AG09309 (cell line): Measurements from ENCODE around the gene EYA4.
"Not testable (repeated sequence)": the region's sequence is repeated elsewhere in the genome, so short reads cannot be mapped to it uniquely, and the experiment has no call there.

Source experiments
- DNase-seq: peaks from one replicate; pipeline ENCODE4 v3.0.0-alpha.2; 2010; ENCODE audit warnings: low read depth
- H3K4me3 ChIP-seq: 2 replicates; pipeline ENCODE4 v1.5.1; 2011; ENCODE audit warnings: mild to moderate bottlenecking, low read depth, low read length, moderate library complexity; ENCODE audit not compliant: control insufficient read depth
- CTCF ChIP-seq: IDR thresholded peaks from 2 replicates; pipeline ENCODE4 v1.5.1; 2011; ENCODE audit warnings: mild to moderate bottlenecking, low read depth, low read length, inconsistent platforms; ENCODE audit not compliant: insufficient read depth, control insufficient read depth; ENCODE audit errors: missing control alignments

The EYA4 gene

DNA sequence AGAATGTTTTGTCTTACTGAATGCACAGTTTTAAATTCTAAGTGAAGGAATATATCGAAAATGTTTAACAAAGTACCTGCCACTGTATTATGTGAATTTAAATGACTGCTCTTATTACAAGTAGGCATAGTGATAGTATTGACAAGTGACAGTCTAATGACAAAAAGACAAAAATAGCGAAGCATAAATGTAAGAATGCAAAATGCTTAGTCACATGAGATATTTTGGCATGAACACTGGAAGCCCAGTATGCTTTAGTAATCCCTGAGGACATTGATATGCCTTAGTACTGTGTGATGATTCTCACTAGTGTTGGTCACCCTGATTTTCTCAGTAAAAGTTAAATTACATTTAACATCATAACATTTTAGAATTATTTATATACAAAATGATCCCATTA, 153.5 kb downstream of the EYA4 start:
- no peak for DNase-seq
- no peak overlapping the region for H3K4me3 ChIP-seq
- no peak for TF ChIP-seq CTCF

GRCh38 chr6:133396233-133396983, 155.3 kb downstream of the EYA4 start:
- TF ChIP-seq CTCF = no peak
- H3K4me3 ChIP-seq = no peak overlapping the region
- DNase-seq = no peak

- no peak for DNase-seq
- TF ChIP-seq CTCF = no peak
- no peak overlapping the region for H3K4me3 ChIP-seq
These were observed 155.8 kb downstream of the EYA4 start for GRCh38 chr6:133396984-133397348.

GRCh38 chr6:133397601-133398000, 156.4 kb downstream of the EYA4 start:
- DNase-seq, H3K4me3 ChIP-seq: not testable (repeated sequence)

- no peak overlapping the region for H3K4me3 ChIP-seq
- DNase-seq = no peak
- TF ChIP-seq CTCF = no peak
These were observed 158.3 kb downstream of the EYA4 start for GRCh38 chr6:133399426-133399825.

- H3K4me3 ChIP-seq = no peak overlapping the region
- no peak for DNase-seq
- TF ChIP-seq CTCF = no peak
These were observed 163.0 kb downstream of the EYA4 start for GRCh38 chr6:133404151-133404550.

DNA sequence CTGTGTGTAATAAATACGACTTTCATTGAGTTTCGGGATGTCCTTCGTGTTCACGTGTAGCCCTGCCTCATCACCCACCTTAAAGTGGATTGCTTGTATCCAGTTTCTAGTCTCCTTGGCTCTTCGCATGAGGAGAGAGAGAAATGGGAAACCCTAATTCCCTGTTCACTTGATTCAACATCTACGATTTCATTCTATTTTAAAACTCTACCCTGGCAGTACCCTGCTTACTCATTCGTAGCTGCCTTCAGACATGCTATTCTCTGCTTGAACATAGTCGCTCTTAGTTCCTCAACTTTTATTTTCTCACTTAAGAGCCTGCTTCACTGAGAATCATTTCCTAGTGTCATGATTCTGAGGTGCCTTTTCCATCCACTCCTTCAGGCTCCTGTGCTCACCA, 163.6 kb downstream of the EYA4 start:
- TF ChIP-seq CTCF = no peak
- no peak overlapping the region for H3K4me3 ChIP-seq
- no peak for DNase-seq
